ENCODE measurements around the gene DPCD.

Gene DPCD

GRCh38 chr10:101601541-101601940 lies 13.4 kb downstream of the DPCD start:
- H3K36me3 ChIP-seq (ENCODE audit: control insufficient read depth, low read depth, low read length): no peaks in the 10 kb centered on the region
- H3K9me3 ChIP-seq (ENCODE audit: control insufficient read depth, low read depth, low read length): no peaks in the 10 kb centered on the region
- no peak overlapping the region for H3K27ac ChIP-seq (ENCODE audit: low read length)
- no peak overlapping the region for H3K9ac ChIP-seq (ENCODE audit: low read length)
- peaks cover 7% of the 10 kb centered on the region for H3K4me1 ChIP-seq (ENCODE audit: control insufficient read depth, low read depth, low read length)
- H3K27me3 ChIP-seq (ENCODE audit: control insufficient read depth, insufficient read depth, low read length): no peaks in the 10 kb centered on the region
- H3K4me3 ChIP-seq (ENCODE audit: low read length): no peak overlapping the region

DNA sequence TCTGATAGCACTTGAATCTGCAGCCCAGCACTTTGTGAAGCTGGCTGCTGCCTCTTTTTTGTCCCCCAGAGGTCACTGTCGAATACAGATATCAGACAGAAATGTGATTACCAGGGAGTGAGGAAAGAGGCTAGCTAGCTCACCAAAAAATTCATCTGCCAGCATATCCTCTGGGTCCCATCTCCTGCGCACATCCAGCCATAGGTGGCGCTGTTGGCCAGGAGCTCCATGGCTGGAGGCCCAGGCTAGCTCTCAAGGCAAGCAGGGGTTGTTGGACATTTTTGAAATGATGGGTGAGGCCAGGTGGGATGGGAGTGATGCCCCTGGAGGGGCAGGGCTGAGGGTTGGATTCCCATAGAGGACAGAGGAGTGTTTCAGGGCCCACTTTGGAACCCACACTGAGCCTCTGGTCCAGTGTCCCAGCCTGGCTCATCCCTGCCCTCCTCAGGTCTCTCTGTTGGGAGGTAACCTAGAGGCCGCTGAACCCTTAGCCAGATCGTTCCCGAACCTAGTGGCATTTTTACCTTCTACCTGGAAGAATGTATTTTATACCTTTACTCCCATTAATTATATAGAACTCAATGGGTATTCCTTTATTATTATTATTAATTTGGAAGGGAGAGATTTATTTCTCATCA lies 14.8 kb downstream of the DPCD start:
- Histone ChIP-seq H3K36me3 (ENCODE audit: control insufficient read depth, low read depth, low read length) (no peaks in the 10 kb centered on the region), H3K9me3 (ENCODE audit: control insufficient read depth, low read depth, low read length) (no peaks in the 10 kb centered on the region), H3K4me3 (ENCODE audit: low read length) (no peak overlapping the region), H3K4me1 (ENCODE audit: control insufficient read depth, low read depth, low read length) (peaks cover 6% of the 10 kb centered on the region), H3K27ac (ENCODE audit: low read length) (no peak overlapping the region), H3K27me3 (ENCODE audit: control insufficient read depth, insufficient read depth, low read length) (no peaks in the 10 kb centered on the region), H3K9ac (ENCODE audit: low read length) (no peak overlapping the region)

DNA sequence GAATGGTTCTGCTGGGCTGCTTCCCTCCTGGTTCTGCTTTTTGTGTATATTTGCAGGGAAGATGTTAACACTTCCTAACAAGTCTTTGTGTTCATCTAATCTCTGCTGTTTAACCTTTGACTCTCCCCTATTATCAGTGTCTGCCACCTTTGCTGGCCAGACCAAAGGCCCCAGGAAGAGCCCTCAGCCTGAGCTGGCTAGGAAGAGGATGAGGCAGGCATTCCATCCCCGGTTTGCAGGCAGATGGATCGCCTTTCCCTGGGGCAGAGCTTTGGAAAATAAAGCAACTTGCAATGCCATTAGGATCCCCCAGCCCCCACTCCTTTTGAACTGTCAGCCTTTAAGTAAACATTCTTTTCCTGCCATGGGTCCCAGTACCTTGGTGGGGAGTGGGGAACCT lies 19.0 kb downstream of the DPCD start:
- no peak overlapping the region for H3K4me3 ChIP-seq (ENCODE audit: low read length)
- H3K4me1 ChIP-seq (ENCODE audit: control insufficient read depth, low read depth, low read length): peaks cover 6% of the 10 kb centered on the region
- H3K9ac ChIP-seq (ENCODE audit: low read length): no peak overlapping the region
- H3K36me3 ChIP-seq (ENCODE audit: control insufficient read depth, low read depth, low read length): peaks cover 7% of the 10 kb centered on the region
- no peak overlapping the region for H3K27ac ChIP-seq (ENCODE audit: low read length)
- H3K9me3 ChIP-seq (ENCODE audit: control insufficient read depth, low read depth, low read length): no peaks in the 10 kb centered on the region
- no peaks in the 10 kb centered on the region for H3K27me3 ChIP-seq (ENCODE audit: control insufficient read depth, insufficient read depth, low read length)

DNA sequence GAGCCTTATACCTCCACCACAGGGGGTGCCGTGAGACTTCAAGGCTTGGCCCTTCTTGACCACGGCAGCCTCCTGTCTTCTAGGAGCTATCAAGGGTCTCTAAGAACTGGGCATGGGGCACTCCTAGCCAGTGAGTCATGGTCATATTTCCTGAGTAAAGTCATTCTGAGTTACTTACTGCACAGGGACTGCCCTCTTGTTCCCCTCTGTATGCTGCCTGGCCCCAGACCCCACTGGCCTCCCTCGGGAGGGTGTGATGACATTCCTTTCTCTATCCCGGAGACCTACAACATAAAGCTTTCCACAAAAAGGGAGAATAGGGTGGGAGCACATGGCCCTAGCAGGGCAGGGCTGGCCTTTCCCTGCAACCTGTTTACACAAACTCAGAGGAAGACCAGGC lies 21.4 kb downstream of the DPCD start:
- no peak overlapping the region for H3K27ac ChIP-seq (ENCODE audit: low read length)
- peaks cover 7% of the 10 kb centered on the region for H3K36me3 ChIP-seq (ENCODE audit: control insufficient read depth, low read depth, low read length)
- peaks cover 11% of the 10 kb centered on the region for H3K4me1 ChIP-seq (ENCODE audit: control insufficient read depth, low read depth, low read length)
- no peak overlapping the region for H3K9ac ChIP-seq (ENCODE audit: low read length)
- no peaks in the 10 kb centered on the region for H3K9me3 ChIP-seq (ENCODE audit: control insufficient read depth, low read depth, low read length)
- H3K4me3 ChIP-seq (ENCODE audit: low read length): no peak overlapping the region
- H3K27me3 ChIP-seq (ENCODE audit: control insufficient read depth, insufficient read depth, low read length): no peaks in the 10 kb centered on the region

GRCh38 chr10:101611096-101611905 lies 23.2 kb downstream of the DPCD start:
- H3K9ac ChIP-seq (ENCODE audit: low read length): no peak overlapping the region
- no peak overlapping the region for H3K27ac ChIP-seq (ENCODE audit: low read length)
- peaks cover 23% of the 10 kb centered on the region for H3K4me1 ChIP-seq (ENCODE audit: control insufficient read depth, low read depth, low read length)
- H3K4me3 ChIP-seq (ENCODE audit: low read length): no peak overlapping the region
- H3K9me3 ChIP-seq (ENCODE audit: control insufficient read depth, low read depth, low read length): no peaks in the 10 kb centered on the region
- H3K36me3 ChIP-seq (ENCODE audit: control insufficient read depth, low read depth, low read length): peaks cover 7% of the 10 kb centered on the region
- H3K27me3 ChIP-seq (ENCODE audit: control insufficient read depth, insufficient read depth, low read length): no peaks in the 10 kb centered on the region

GRCh38 chr10:101612086-101612485 lies 24.0 kb downstream of the DPCD start:
- Histone ChIP-seq H3K27me3 (ENCODE audit: control insufficient read depth, insufficient read depth, low read length) (no peaks in the 10 kb centered on the region), H3K4me3 (ENCODE audit: low read length) (no peak overlapping the region), H3K36me3 (ENCODE audit: control insufficient read depth, low read depth, low read length) (peaks cover 7% of the 10 kb centered on the region), H3K27ac (ENCODE audit: low read length) (no peak overlapping the region), H3K9me3 (ENCODE audit: control insufficient read depth, low read depth, low read length) (no peaks in the 10 kb centered on the region), H3K9ac (ENCODE audit: low read length) (no peak overlapping the region), H3K4me1 (ENCODE audit: control insufficient read depth, low read depth, low read length) (peaks cover 22% of the 10 kb centered on the region)

DNA sequence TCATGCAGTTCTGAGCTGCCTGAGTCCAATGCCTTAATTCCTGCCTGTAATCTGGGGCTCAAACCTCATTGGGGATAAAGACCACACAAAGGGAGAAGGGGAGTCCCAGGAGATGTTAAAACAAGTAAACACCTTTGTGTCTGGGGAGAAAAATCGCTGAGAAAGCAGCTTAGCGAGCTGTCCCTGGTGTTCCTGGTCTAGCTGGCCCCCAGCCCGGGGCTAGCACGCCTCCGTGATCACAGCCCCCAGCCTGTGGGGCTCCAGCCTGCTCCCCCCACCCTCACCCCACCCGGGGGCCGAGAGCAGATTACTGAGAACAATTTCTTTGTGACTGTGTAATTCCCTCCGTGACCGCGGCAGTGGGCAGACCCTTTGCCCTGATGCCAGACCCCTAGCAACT lies 24.8 kb downstream of the DPCD start:
- peaks cover 7% of the 10 kb centered on the region for H3K36me3 ChIP-seq (ENCODE audit: control insufficient read depth, low read depth, low read length)
- no peaks in the 10 kb centered on the region for H3K9me3 ChIP-seq (ENCODE audit: control insufficient read depth, low read depth, low read length)
- no peaks in the 10 kb centered on the region for H3K27me3 ChIP-seq (ENCODE audit: control insufficient read depth, insufficient read depth, low read length)
- peaks cover 17% of the 10 kb centered on the region for H3K4me1 ChIP-seq (ENCODE audit: control insufficient read depth, low read depth, low read length)
- H3K9ac ChIP-seq (ENCODE audit: low read length): no peak overlapping the region
- no peak overlapping the region for H3K27ac ChIP-seq (ENCODE audit: low read length)
- no peak overlapping the region for H3K4me3 ChIP-seq (ENCODE audit: low read length)

GRCh38 chr10:101613646-101614045 lies 25.5 kb downstream of the DPCD start:
- Histone ChIP-seq H3K27ac (ENCODE audit: low read length) (no peak overlapping the region), H3K4me3 (ENCODE audit: low read length) (no peak overlapping the region)

GRCh38 chr10:101614663-101615524 lies 26.8 kb downstream of the DPCD start:
- Histone ChIP-seq H3K36me3 (ENCODE audit: control insufficient read depth, low read depth, low read length) (no peaks in the 10 kb centered on the region), H3K27me3 (ENCODE audit: control insufficient read depth, insufficient read depth, low read length) (no peaks in the 10 kb centered on the region), H3K9me3 (ENCODE audit: control insufficient read depth, low read depth, low read length) (no peaks in the 10 kb centered on the region), H3K4me1 (ENCODE audit: control insufficient read depth, low read depth, low read length) (peaks cover 17% of the 10 kb centered on the region), H3K27ac (ENCODE audit: low read length) (no peak overlapping the region), H3K9ac (ENCODE audit: low read length) (no peak overlapping the region), H3K4me3 (ENCODE audit: low read length) (no peak overlapping the region)

More at GRCh38 chr10:101613646-101614045, 25.5 kb downstream of the DPCD start:
- H3K27me3 ChIP-seq (ENCODE audit: control insufficient read depth, insufficient read depth, low read length): no peaks in the 10 kb centered on the region
- H3K9ac ChIP-seq (ENCODE audit: low read length): no peak overlapping the region
- peaks cover 7% of the 10 kb centered on the region for H3K36me3 ChIP-seq (ENCODE audit: control insufficient read depth, low read depth, low read length)
- peaks cover 17% of the 10 kb centered on the region for H3K4me1 ChIP-seq (ENCODE audit: control insufficient read depth, low read depth, low read length)
- H3K9me3 ChIP-seq (ENCODE audit: control insufficient read depth, low read depth, low read length): no peaks in the 10 kb centered on the region

DNA sequence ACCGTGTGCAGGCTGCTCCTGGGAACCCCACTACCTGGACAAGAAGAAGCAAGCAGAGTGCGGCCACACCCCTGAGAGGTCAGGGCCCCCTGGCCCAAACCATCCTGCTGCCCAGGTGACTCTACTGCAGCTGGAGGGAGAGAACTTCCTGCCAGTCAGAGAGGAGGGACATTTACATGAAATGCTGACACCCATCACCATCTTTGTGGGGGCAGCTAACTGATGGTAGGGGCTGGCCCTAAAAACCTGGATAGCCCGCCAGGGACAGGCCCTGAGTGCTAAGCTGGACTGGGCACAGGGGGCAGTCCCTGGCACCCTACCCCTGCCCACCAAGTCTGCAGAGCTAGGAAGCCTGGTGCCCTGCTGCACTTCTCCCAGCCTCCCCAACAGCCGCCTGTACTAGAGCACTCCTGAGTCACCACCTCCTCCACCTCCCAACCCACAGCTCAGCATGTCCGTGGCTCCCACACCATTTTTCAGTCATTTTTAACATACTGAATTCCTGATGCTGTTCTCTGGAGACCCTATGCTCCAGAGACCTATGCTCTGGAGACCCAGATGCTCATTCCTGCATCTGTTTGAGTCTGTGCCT lies 27.5 kb downstream of the DPCD start:
- Histone ChIP-seq H3K4me3 (ENCODE audit: low read length) (no peak overlapping the region), H3K4me1 (ENCODE audit: control insufficient read depth, low read depth, low read length) (peaks cover 17% of the 10 kb centered on the region), H3K27ac (ENCODE audit: low read length) (no peak overlapping the region), H3K9ac (ENCODE audit: low read length) (no peak overlapping the region), H3K36me3 (ENCODE audit: control insufficient read depth, low read depth, low read length) (no peaks in the 10 kb centered on the region), H3K9me3 (ENCODE audit: control insufficient read depth, low read depth, low read length) (no peaks in the 10 kb centered on the region), H3K27me3 (ENCODE audit: control insufficient read depth, insufficient read depth, low read length) (no peaks in the 10 kb centered on the region)

GRCh38 chr10:101616415-101617101 lies 28.4 kb downstream of the DPCD start:
- no peaks in the 10 kb centered on the region for H3K9me3 ChIP-seq (ENCODE audit: control insufficient read depth, low read depth, low read length)
- H3K27me3 ChIP-seq (ENCODE audit: control insufficient read depth, insufficient read depth, low read length): no peaks in the 10 kb centered on the region
- H3K4me1 ChIP-seq (ENCODE audit: control insufficient read depth, low read depth, low read length): peaks cover 17% of the 10 kb centered on the region
- H3K4me3 ChIP-seq (ENCODE audit: low read length): no peak overlapping the region
- no peaks in the 10 kb centered on the region for H3K36me3 ChIP-seq (ENCODE audit: control insufficient read depth, low read depth, low read length)
- H3K27ac ChIP-seq (ENCODE audit: low read length): no peak overlapping the region
- H3K9ac ChIP-seq (ENCODE audit: low read length): no peak overlapping the region

Measured in iPS-18a (cell line).